Measurements from ENCODE around the gene RIC8B. TPM values are rescaled to one million over a fixed set of nuclear protein-coding genes. Genes with fewer than 3 reads are reported as not detected.
"Not testable (repeated sequence)": the region's sequence is repeated elsewhere in the genome, so short reads cannot be mapped to it uniquely, and the experiment has no call there.

RIC8B gene
- total RNA-seq, 2 donors from 2014 or later = 19.6 to 23.3 TPM

DNA sequence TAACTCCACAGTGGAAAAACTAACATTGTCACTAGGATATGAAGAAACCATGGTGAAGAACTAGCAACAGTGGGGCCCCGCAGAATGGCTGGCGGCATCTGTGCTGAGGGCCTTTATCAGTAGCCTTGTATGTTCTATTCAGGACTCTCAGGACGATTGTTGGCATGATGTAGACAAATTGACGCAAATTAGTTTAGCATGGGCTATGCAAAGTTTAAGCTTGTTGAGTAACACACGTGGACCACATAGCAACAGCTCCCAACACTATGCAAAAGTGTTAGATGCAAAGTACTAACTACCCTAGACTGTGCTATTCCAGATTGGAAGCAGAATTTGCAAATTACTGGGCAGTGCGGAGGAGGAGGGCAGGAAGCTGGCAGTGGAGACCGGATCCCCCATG lies 143.0 kb downstream of the RIC8B start:
- H3K4me3 Mint-ChIP-seq = no peak overlapping the region
- H3K9me3 ChIP-seq (ENCODE audit: control insufficient read depth, low read length) = no peaks in the 10 kb centered on the region

DNA sequence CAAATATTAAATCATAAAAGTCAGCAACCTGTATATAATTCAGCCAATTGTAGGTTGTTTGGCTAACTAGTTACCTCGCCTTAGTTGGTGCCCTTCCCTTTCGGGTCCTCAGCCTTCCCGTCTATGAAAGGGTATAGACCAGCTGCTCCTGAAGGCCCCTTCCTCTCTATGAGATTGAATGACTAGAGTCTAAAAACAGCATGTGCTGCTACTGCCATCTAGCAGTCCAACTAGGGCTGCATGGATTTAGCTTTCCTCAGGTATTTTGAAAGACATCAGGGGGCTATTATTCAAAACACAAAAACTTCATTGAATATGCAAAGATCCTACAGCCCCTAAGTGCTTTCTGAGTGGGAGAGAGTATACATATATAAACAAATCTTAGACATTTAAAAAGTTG lies 144.3 kb downstream of the RIC8B start:
- peaks cover 4% of the 10 kb centered on the region for H3K4me1 ChIP-seq (ENCODE audit: control insufficient read depth, insufficient read depth, low read length)
- H3K36me3 Mint-ChIP-seq (ENCODE audit: low read depth) = no peaks in the 10 kb centered on the region
- H3K27me3 Mint-ChIP-seq (ENCODE audit: insufficient read depth) = no peaks in the 10 kb centered on the region
- TF ChIP-seq, protein P1, sequence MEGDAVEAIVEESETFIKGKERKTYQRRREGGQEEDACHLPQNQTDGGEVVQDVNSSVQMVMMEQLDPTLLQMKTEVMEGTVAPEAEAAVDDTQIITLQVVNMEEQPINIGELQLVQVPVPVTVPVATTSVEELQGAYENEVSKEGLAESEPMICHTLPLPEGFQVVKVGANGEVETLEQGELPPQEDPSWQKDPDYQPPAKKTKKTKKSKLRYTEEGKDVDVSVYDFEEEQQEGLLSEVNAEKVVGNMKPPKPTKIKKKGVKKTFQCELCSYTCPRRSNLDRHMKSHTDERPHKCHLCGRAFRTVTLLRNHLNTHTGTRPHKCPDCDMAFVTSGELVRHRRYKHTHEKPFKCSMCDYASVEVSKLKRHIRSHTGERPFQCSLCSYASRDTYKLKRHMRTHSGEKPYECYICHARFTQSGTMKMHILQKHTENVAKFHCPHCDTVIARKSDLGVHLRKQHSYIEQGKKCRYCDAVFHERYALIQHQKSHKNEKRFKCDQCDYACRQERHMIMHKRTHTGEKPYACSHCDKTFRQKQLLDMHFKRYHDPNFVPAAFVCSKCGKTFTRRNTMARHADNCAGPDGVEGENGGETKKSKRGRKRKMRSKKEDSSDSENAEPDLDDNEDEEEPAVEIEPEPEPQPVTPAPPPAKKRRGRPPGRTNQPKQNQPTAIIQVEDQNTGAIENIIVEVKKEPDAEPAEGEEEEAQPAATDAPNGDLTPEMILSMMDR (conservative IDR thresholded peaks at IDR 0.05) = peak; percentile 89
- DNase-seq = peak; percentile 85
- no peaks in the 10 kb centered on the region for H3K27me3 ChIP-seq (ENCODE audit: control insufficient read depth, insufficient read depth, low read length, poor library complexity, severe bottlenecking)
- WGBS, 2 experiments (ENCODE audit: insufficient coverage in 1 of 2, insufficient read length in 1 of 2) = 6 to 8% methylated on average over 3 of the region's 3 CpGs
- H3K4me3 Mint-ChIP-seq = no peak overlapping the region
- peaks cover 7% of the 10 kb centered on the region for H3K9me3 Mint-ChIP-seq
- no peak overlapping the region for H3K4me3 ChIP-seq (ENCODE audit: low read length)
- no peak overlapping the region for H3K9ac ChIP-seq (ENCODE audit: extremely low read depth, low read length, poor library complexity, severe bottlenecking)
- peaks cover 26% of the 10 kb centered on the region for H3K4me1 Mint-ChIP-seq
- no peak overlapping the region for H3K27ac Mint-ChIP-seq
- H3K36me3 ChIP-seq (ENCODE audit: control insufficient read depth, insufficient read depth, low read length) = no peaks in the 10 kb centered on the region
- H3K9me3 ChIP-seq (ENCODE audit: control insufficient read depth, low read length) = peaks cover 8% of the 10 kb centered on the region
- no peak overlapping the region for H3K27ac ChIP-seq (ENCODE audit: low read depth, low read length)

More for the DNA sequence above, 143.0 kb downstream of the RIC8B start:
- Mint-ChIP-seq H3K36me3 (ENCODE audit: low read depth) (no peaks in the 10 kb centered on the region), H3K27me3 (ENCODE audit: insufficient read depth) (no peaks in the 10 kb centered on the region), H3K27ac (no peak overlapping the region), H3K4me1 (peaks cover 27% of the 10 kb centered on the region), H3K9me3 (no peaks in the 10 kb centered on the region)
- TF ChIP-seq, protein P1 (conservative IDR thresholded peaks at IDR 0.05) = no peak
- no peak overlapping the region for H3K9ac ChIP-seq (ENCODE audit: extremely low read depth, low read length, poor library complexity, severe bottlenecking)
- H3K4me3 ChIP-seq (ENCODE audit: low read length) = no peak overlapping the region
- peaks cover 4% of the 10 kb centered on the region for H3K4me1 ChIP-seq (ENCODE audit: control insufficient read depth, insufficient read depth, low read length)
- no peaks in the 10 kb centered on the region for H3K36me3 ChIP-seq (ENCODE audit: control insufficient read depth, insufficient read depth, low read length)
- DNase-seq = no peak
- WGBS, 2 experiments (ENCODE audit: insufficient coverage in 1 of 2, insufficient read length in 1 of 2) = 58 to 61% methylated on average over 5 to 7 of the region's 7 CpGs
- no peaks in the 10 kb centered on the region for H3K27me3 ChIP-seq (ENCODE audit: control insufficient read depth, insufficient read depth, low read length, poor library complexity, severe bottlenecking)
- H3K27ac ChIP-seq (ENCODE audit: low read depth, low read length) = peak overlapping the region; percentile 47

DNA sequence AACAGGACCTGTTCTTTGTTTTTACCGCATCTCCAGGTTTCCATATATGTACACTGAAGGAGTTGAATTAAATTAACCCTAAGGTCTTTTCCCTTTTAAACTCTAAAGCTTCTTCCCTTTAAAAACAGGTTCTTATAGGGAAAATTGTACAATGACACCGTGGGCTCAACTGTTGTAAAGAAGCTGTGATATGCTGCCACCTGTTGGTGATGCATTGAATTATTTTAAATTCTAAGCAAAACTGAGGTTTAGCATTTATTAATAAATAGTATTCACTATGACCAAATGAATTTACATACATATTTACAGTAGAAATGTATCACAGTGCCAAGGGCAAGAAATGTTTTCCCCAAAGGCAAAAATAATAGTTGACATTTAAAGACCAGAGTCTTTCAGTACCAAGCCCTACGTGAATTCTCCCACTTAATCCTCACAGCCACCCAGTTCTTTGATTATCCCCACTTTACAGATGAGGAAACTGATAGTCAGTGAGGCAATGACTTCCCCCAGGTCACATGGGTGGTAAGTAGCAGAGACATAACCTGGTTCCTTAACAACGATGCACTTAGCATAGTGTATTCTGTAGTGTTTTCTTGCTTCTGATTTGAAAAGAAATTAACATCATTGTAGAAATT lies 145.5 kb downstream of the RIC8B start:
- Mint-ChIP-seq H3K4me1 (peaks cover 26% of the 10 kb centered on the region), H3K4me3 (no peak overlapping the region), H3K27me3 (ENCODE audit: insufficient read depth) (no peaks in the 10 kb centered on the region), H3K36me3 (ENCODE audit: low read depth) (no peaks in the 10 kb centered on the region), H3K9me3 (peaks cover 15% of the 10 kb centered on the region), H3K27ac (no peak overlapping the region)
- TF ChIP-seq, protein P1 (conservative IDR thresholded peaks at IDR 0.05) = peak; percentile 91
- H3K9ac ChIP-seq (ENCODE audit: extremely low read depth, low read length, poor library complexity, severe bottlenecking) = no peak overlapping the region
- no peaks in the 10 kb centered on the region for H3K27me3 ChIP-seq (ENCODE audit: control insufficient read depth, insufficient read depth, low read length, poor library complexity, severe bottlenecking)
- no peak for DNase-seq
- no peak overlapping the region for H3K27ac ChIP-seq (ENCODE audit: low read depth, low read length)
- no peak overlapping the region for H3K4me3 ChIP-seq (ENCODE audit: low read length)
- H3K36me3 ChIP-seq (ENCODE audit: control insufficient read depth, insufficient read depth, low read length) = no peaks in the 10 kb centered on the region
- peaks cover 16% of the 10 kb centered on the region for H3K9me3 ChIP-seq (ENCODE audit: control insufficient read depth, low read length)
- WGBS, 2 experiments (ENCODE audit: insufficient coverage in 1 of 2, insufficient read length in 1 of 2) = 67 to 100% methylated on average over 1 to 3 of the region's 4 CpGs
- peaks cover 4% of the 10 kb centered on the region for H3K4me1 ChIP-seq (ENCODE audit: control insufficient read depth, insufficient read depth, low read length)

DNA sequence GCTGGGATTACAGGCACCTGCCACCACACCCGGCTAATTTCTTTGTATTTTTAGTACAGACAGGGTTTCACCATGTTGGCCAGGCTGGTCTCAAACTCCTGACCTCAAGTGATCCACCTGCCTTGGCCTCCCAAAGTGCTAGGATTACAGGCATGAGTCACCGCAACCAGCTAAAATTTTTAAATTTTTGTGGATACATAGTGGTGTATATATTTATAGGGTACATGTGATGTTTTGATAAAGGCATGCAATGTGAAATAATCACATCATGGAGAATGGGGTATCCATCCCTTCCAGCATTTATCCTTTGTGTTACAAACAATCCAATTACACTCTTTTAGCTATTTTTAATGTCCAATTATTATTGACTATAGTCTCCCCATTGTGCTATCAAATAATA lies 147.5 kb downstream of the RIC8B start:
- not testable (repeated sequence) for H3K9ac ChIP-seq (ENCODE audit: extremely low read depth, low read length, poor library complexity, severe bottlenecking); H3K27ac Mint-ChIP-seq; H3K4me1 ChIP-seq (ENCODE audit: control insufficient read depth, insufficient read depth, low read length); H3K27me3 ChIP-seq (ENCODE audit: control insufficient read depth, insufficient read depth, low read length, poor library complexity, severe bottlenecking); H3K36me3 ChIP-seq (ENCODE audit: control insufficient read depth, insufficient read depth, low read length); H3K4me3 ChIP-seq (ENCODE audit: low read length); DNase-seq; H3K27ac ChIP-seq (ENCODE audit: low read depth, low read length); H3K27me3 Mint-ChIP-seq (ENCODE audit: insufficient read depth); H3K36me3 Mint-ChIP-seq (ENCODE audit: low read depth); H3K4me3 Mint-ChIP-seq
- Mint-ChIP-seq H3K4me1 (peaks cover 22% of the 10 kb centered on the region), H3K9me3 (peaks cover 15% of the 10 kb centered on the region)
- peaks cover 16% of the 10 kb centered on the region for H3K9me3 ChIP-seq (ENCODE audit: control insufficient read depth, low read length)
- 79 to 91% methylated on average over 2 of the region's 2 CpGs for WGBS, 2 experiments (ENCODE audit: insufficient coverage in 1 of 2, insufficient read length in 1 of 2)

DNA sequence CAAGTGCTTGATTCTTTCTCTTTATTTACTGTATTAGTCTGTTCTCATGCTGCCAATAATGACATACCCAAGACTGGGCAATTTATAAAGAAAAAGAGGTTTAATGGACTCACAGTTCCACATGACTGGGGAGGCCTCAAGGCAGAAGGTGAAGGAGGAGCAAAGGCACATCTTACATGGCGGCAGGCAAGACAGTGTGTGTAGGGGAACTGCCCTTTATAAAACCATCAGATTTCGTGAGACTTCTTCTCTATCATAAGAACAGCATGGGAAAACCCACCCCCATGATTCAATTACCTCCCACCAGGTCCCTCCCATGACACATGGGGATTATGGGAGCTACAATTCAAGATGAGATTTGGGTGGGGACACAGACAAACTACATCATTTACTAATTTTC lies 149.1 kb downstream of the RIC8B start:
- not testable (repeated sequence) for H3K36me3 Mint-ChIP-seq (ENCODE audit: low read depth)
- H3K4me1 Mint-ChIP-seq = peaks cover 12% of the 10 kb centered on the region
- WGBS, 2 experiments (ENCODE audit: insufficient coverage in 1 of 2, insufficient read length in 1 of 2) = 96% methylated on average over 2 of the region's 2 CpGs; no CpG with 5 or more reads in 1 of the 2 experiments

More for the DNA sequence above, 149.1 kb downstream of the RIC8B start:
- not testable (repeated sequence) for H3K27me3 ChIP-seq (ENCODE audit: control insufficient read depth, insufficient read depth, low read length, poor library complexity, severe bottlenecking); H3K36me3 ChIP-seq (ENCODE audit: control insufficient read depth, insufficient read depth, low read length); H3K27ac ChIP-seq (ENCODE audit: low read depth, low read length); DNase-seq; H3K9ac ChIP-seq (ENCODE audit: extremely low read depth, low read length, poor library complexity, severe bottlenecking); H3K4me1 ChIP-seq (ENCODE audit: control insufficient read depth, insufficient read depth, low read length); H3K4me3 ChIP-seq (ENCODE audit: low read length); H3K4me3 Mint-ChIP-seq; H3K27ac Mint-ChIP-seq; H3K27me3 Mint-ChIP-seq (ENCODE audit: insufficient read depth)
- H3K9me3 Mint-ChIP-seq = peaks cover 15% of the 10 kb centered on the region
- peaks cover 16% of the 10 kb centered on the region for H3K9me3 ChIP-seq (ENCODE audit: control insufficient read depth, low read length)

Data from endodermal cell (in vitro differentiated cells).